H1 (cell line): ENCODE measurements around the gene ANKRD36B. TPM values are rescaled to one million over a fixed set of nuclear protein-coding genes. Genes with fewer than 3 reads are reported as not detected.
"Not testable (repeated sequence)": the region's sequence is repeated elsewhere in the genome, so short reads cannot be mapped to it uniquely, and the experiment has no call there.

Experiments used
- CTCF ChIA-PET: fragments of 300-600 bp; sonication (Branson Sonifier 250); formaldehyde crosslinking; loops from one replicate; lab custom pipeline; 2021; ENCODE audit not compliant: partially characterized antibody; lab: Charles Lee
- POLR2A ChIA-PET: fragments of 300-600 bp; sonication (Branson Sonifier 250); formaldehyde crosslinking; loops from one replicate; lab custom pipeline; 2021; ENCODE audit warnings: inconsistent platforms; ENCODE audit not compliant: partially characterized antibody; lab: Charles Lee
- DNase-seq, 2 experiments: peaks; one replicate each; pipeline versions ENCODE4 v3.0.0 to v3.0.0-alpha.2; 2010 to 2022; ENCODE audit warnings: low spot score in 2 of 2, low read depth in 1 of 2, mixed read lengths in 1 of 2
- FAIRE-seq: peaks from 2 replicates; lab custom pipeline; 2011; peaks lifted over from hg19 to GRCh38; lab: Jason Lieb, UNC
- H2AFZ ChIP-seq: 2 replicates; pipeline ENCODE4 v1.8.1; 2012; ENCODE audit warnings: low read length, inconsistent platforms
- H2AK5ac ChIP-seq: 2 replicates; pipeline ENCODE4 v1.6.1; 2013; ENCODE audit warnings: low read depth, low read length
- H2BK120ac ChIP-seq: replicated peaks from 2 replicates; pipeline ENCODE3; 2013; ENCODE audit warnings: low read depth, low read length, inconsistent platforms
- H2BK12ac ChIP-seq: 2 replicates; pipeline ENCODE4 v1.6.1; 2013; ENCODE audit warnings: low read depth, low read length
- H2BK15ac ChIP-seq: 2 replicates; pipeline ENCODE4 v1.6.1; 2013; ENCODE audit warnings: low read length
- H2BK20ac ChIP-seq: 2 replicates; pipeline ENCODE4 v1.6.1; 2013; ENCODE audit warnings: low read length
- H2BK5ac ChIP-seq: 2 replicates; pipeline ENCODE4 v1.6.1; 2013; ENCODE audit warnings: low read depth, low read length
- H3K14ac ChIP-seq: 2 replicates; pipeline ENCODE4 v1.6.1; 2013; ENCODE audit warnings: inconsistent platforms; ENCODE audit not compliant: insufficient read length
- H3K18ac ChIP-seq: 2 replicates; pipeline ENCODE4 v1.6.1; 2013; ENCODE audit warnings: low read length; ENCODE audit errors: extremely low read depth
- H3K23ac ChIP-seq: 2 replicates; pipeline ENCODE4 v1.6.1; 2013; ENCODE audit warnings: inconsistent platforms; ENCODE audit not compliant: insufficient read length
- H3K23me2 ChIP-seq: 2 replicates; pipeline ENCODE4 v1.6.1; 2013; ENCODE audit warnings: low read depth, low read length
- H3K27ac ChIP-seq: 2 replicates; pipeline ENCODE4 v1.6.1; 2011; ENCODE audit warnings: low read depth, low read length, inconsistent platforms
- H3K27me3 ChIP-seq, 4 experiments: replicated peaks in 1 of 4; 1 replicate in 1 of 4; 2 replicates in 3 of 4; pipeline versions ENCODE4 v1.6.1 to v1.8.1; 2011 to 2013; ENCODE audit warnings: low read length in 3 of 4, mild to moderate bottlenecking in 3 of 4, inconsistent platforms in 2 of 4, mixed read lengths in 2 of 4, moderate library complexity in 1 of 4; ENCODE audit not compliant: control insufficient read depth in 3 of 4, insufficient read depth in 3 of 4; ENCODE audit errors: extremely low read depth in 1 of 4
- H3K36me3 ChIP-seq, 4 experiments: 2 replicates each; pipeline versions ENCODE4 v1.6.1 to v1.8.1; 2011 to 2013; ENCODE audit warnings: mild to moderate bottlenecking in 4 of 4, low read length in 3 of 4, moderate library complexity in 2 of 4, control low read depth in 1 of 4, inconsistent platforms in 1 of 4; ENCODE audit not compliant: insufficient read depth in 4 of 4, control insufficient read depth in 2 of 4
- H3K4ac ChIP-seq: replicated peaks from 2 replicates; pipeline ENCODE3; 2013; ENCODE audit warnings: low read length, low read depth, mixed read lengths, inconsistent platforms; ENCODE audit not compliant: insufficient read length
- H3K4me1 ChIP-seq, 4 experiments: replicated peaks in 1 of 4; 1 replicate in 1 of 4; 2 replicates in 3 of 4; pipeline versions ENCODE4 v1.6.1 to v1.8.1; 2011 to 2013; ENCODE audit warnings: low read length in 3 of 4, inconsistent platforms in 2 of 4, mixed read lengths in 1 of 4; ENCODE audit not compliant: insufficient read depth in 4 of 4, control insufficient read depth in 3 of 4
- H3K4me2 ChIP-seq, 2 experiments: 2 replicates each; pipeline versions ENCODE4 v1.6.1 to v1.8.1; 2011 to 2013; ENCODE audit warnings: low read depth in 2 of 2, low read length in 2 of 2, control low read depth in 1 of 2, inconsistent platforms in 1 of 2, mild to moderate bottlenecking in 1 of 2; ENCODE audit not compliant: insufficient read depth in 1 of 2
- H3K4me3 ChIP-seq, 4 experiments: fragments of 200-600, 300-600 bp in 1 of 4; sonication (generic), shearing (Covaris generic), sonication (Bioruptor Twin) in 1 of 4; 2 replicates each; pipeline versions ENCODE4 v1.5.1 to v1.8.1; 2011 to 2016; ENCODE audit warnings: low read length in 4 of 4, low read depth in 3 of 4, control low read depth in 2 of 4, inconsistent platforms in 2 of 4, mild to moderate bottlenecking in 2 of 4, mixed read lengths in 1 of 4, moderate library complexity in 1 of 4; ENCODE audit not compliant: insufficient read depth in 2 of 4; ENCODE audit errors: extremely low read depth in 1 of 4
- H3K56ac ChIP-seq: replicated peaks from 2 replicates; pipeline ENCODE3; 2013; ENCODE audit warnings: low read depth, mild to moderate bottlenecking, mixed read lengths, low read length, inconsistent platforms; ENCODE audit not compliant: insufficient read length
- H3K79me1 ChIP-seq: 2 replicates; pipeline ENCODE4 v1.6.1; 2013; ENCODE audit warnings: low read depth, low read length, control low read depth
- H3K79me2 ChIP-seq, 2 experiments: 2 replicates each; pipeline versions ENCODE4 v1.6.1 to v1.8.1; 2012 to 2013; ENCODE audit warnings: low read length in 2 of 2, mild to moderate bottlenecking in 2 of 2, inconsistent platforms in 1 of 2; ENCODE audit not compliant: insufficient read depth in 2 of 2, control insufficient read depth in 1 of 2
- H3K9ac ChIP-seq, 4 experiments: replicated peaks in 1 of 4; 1 replicate in 1 of 4; 2 replicates in 3 of 4; pipeline versions ENCODE4 v1.6.1 to v1.8.1; 2011 to 2013; ENCODE audit warnings: low read depth in 3 of 4, low read length in 3 of 4, control low read depth in 2 of 4, mild to moderate bottlenecking in 2 of 4, moderate library complexity in 2 of 4, inconsistent platforms in 1 of 4; ENCODE audit errors: extremely low read depth in 1 of 4
- H3K9me3 ChIP-seq, 2 experiments: 2 replicates each; pipeline versions ENCODE4 v1.6.1 to v1.8.1; 2012 to 2013; ENCODE audit warnings: mild to moderate bottlenecking in 2 of 2, moderate library complexity in 2 of 2, control low read depth in 1 of 2, inconsistent platforms in 1 of 2, low read depth in 1 of 2, low read length in 1 of 2, mixed read lengths in 1 of 2; ENCODE audit not compliant: insufficient read depth in 2 of 2
- H4K20me1 ChIP-seq, 2 experiments: replicated peaks in 1 of 2; 2 replicates each; pipeline versions ENCODE3 to v1.8.1; 2011 to 2013; ENCODE audit warnings: inconsistent platforms in 2 of 2, low read length in 2 of 2, mild to moderate bottlenecking in 1 of 2; ENCODE audit not compliant: insufficient read depth in 2 of 2, control insufficient read depth in 1 of 2
- H4K5ac ChIP-seq: 2 replicates; pipeline ENCODE4 v1.6.1; 2013; ENCODE audit warnings: low read length, low read depth, mixed read lengths, inconsistent platforms; ENCODE audit not compliant: insufficient read length
- H4K8ac ChIP-seq: 2 replicates; pipeline ENCODE4 v1.8.0; 2013; ENCODE audit warnings: mild to moderate bottlenecking, moderate library complexity, low read length, inconsistent platforms; ENCODE audit not compliant: insufficient read depth; ENCODE audit errors: extremely low read depth
- H4K91ac ChIP-seq: replicated peaks from 2 replicates; pipeline ENCODE3; 2013; ENCODE audit warnings: low read length, mixed read lengths, inconsistent platforms; ENCODE audit not compliant: insufficient read length
- WGBS, 2 experiments: shearing (Covaris generic) in 1 of 2; methylation state at CpG; one replicate each; pipeline versions ENCODE4 v1.1.6 to v1.1.7; 2013 to 2015; ENCODE audit warnings: low lambda C conversion rate in 2 of 2, mixed read lengths in 2 of 2, inconsistent platforms in 1 of 2, low coverage in 1 of 2, missing lambda C conversion rate in 1 of 2; ENCODE audit not compliant: insufficient replicate concordance in 2 of 2, insufficient coverage in 1 of 2, insufficient read length in 1 of 2; ENCODE audit errors: extremely low coverage in 1 of 2, missing lambda C conversion rate in 1 of 2; 5-methylcytosine and 5-hydroxymethylcytosine counted together
- polyA plus RNA-seq, 7 experiments: library from polyadenylated mRNA; depleted of rRNA in 3 of 7; stranded (reverse) in 5 of 7; unstranded in 2 of 7; fragments of >200 nt in 5 of 7; fragments of 200-250 nt in 2 of 7; gene quantifications; 1 replicate in 5 of 7; 2 replicates in 1 of 7; 4 replicates in 1 of 7; pipeline versions ENCODE4 v1.2.1 to v1.2.3, GENCODE V29; 2011 to 2013; ENCODE audit warnings: missing spikeins in 2 of 7, mixed read lengths in 2 of 7
- total RNA-seq: library from RNA; stranded (reverse); fragmentation: NEBNext Ultra II Directional; extraction: Animal tissue kit (Norgen Biotek cat#: 25700); gene quantifications from 2 replicates; pipeline ENCODE4 v1.2.1, GENCODE V29; 2021

ANKRD36B gene
- total and polyA plus RNA-seq, 2 of the 8 experiments (the other 6 are each of a cell fraction or from before 2014, with no cell fraction given), result 2.4 to 8.5 TPM

GRCh38 chr2:97523816-97524215, 65.9 kb downstream of the ANKRD36B start:
- H3K4me2 ChIP-seq, H2BK12ac ChIP-seq, CTCF ChIA-PET, H2BK5ac ChIP-seq, H2BK15ac ChIP-seq, H4K20me1 ChIP-seq, H4K8ac ChIP-seq, FAIRE-seq, H2BK20ac ChIP-seq, H3K4me1 ChIP-seq, H3K56ac ChIP-seq, H3K23ac ChIP-seq, H3K36me3 ChIP-seq, H3K27me3 ChIP-seq, DNase-seq, H3K4ac ChIP-seq, POLR2A ChIA-PET, H3K9me3 ChIP-seq, H2AFZ ChIP-seq, H3K18ac ChIP-seq, H3K9ac ChIP-seq, H3K23me2 ChIP-seq, H3K27ac ChIP-seq, H3K79me2 ChIP-seq, H4K91ac ChIP-seq, H2AK5ac ChIP-seq, H2BK120ac ChIP-seq, H3K14ac ChIP-seq, H3K79me1 ChIP-seq, H3K4me3 ChIP-seq, H4K5ac ChIP-seq: not testable (repeated sequence)
- WGBS, 2 experiments, result no CpG with 5 or more reads among the region's 1 CpG

GRCh38 chr2:97522916-97523555, 66.6 kb downstream of the ANKRD36B start:
- H4K5ac ChIP-seq, H4K20me1 ChIP-seq, CTCF ChIA-PET, H3K9ac ChIP-seq, H3K14ac ChIP-seq, H3K18ac ChIP-seq, H3K36me3 ChIP-seq, H2BK5ac ChIP-seq, H3K9me3 ChIP-seq, H3K27me3 ChIP-seq, H3K23me2 ChIP-seq, H2BK15ac ChIP-seq, H3K79me2 ChIP-seq, H2BK20ac ChIP-seq, H2BK120ac ChIP-seq, H3K27ac ChIP-seq, H2AFZ ChIP-seq, H4K91ac ChIP-seq, H3K23ac ChIP-seq, H3K79me1 ChIP-seq, H3K4ac ChIP-seq, H2BK12ac ChIP-seq, H3K4me2 ChIP-seq, H4K8ac ChIP-seq, H3K4me1 ChIP-seq, DNase-seq, POLR2A ChIA-PET, H3K56ac ChIP-seq, H2AK5ac ChIP-seq, FAIRE-seq, H3K4me3 ChIP-seq: not testable (repeated sequence)
- no CpG with 5 or more reads among the region's 2 CpGs for WGBS, 2 experiments
